ENCODE results near the gene RDX. TPM values are rescaled to one million over a fixed set of nuclear protein-coding genes. Genes with fewer than 3 reads are reported as not detected.

The RDX gene
- total RNA-seq, 1 experiment from 2014 or later = 77.4 TPM

- TF ChIP-seq ZNF532 (CRISPR knock-in tag; IDR thresholded peaks at IDR 0.05; ENCODE audit: borderline replicate concordance) (no peak), CTCF (IDR thresholded peaks at IDR 0.05) (no peak), ZSCAN18 (CRISPR knock-in tag; IDR thresholded peaks at IDR 0.05) (no peak), USF2 (CRISPR knock-in tag; IDR thresholded peaks at IDR 0.05) (no peak), JUN (CRISPR knock-in tag; IDR thresholded peaks at IDR 0.05) (no peak), ZNF281 (CRISPR knock-in tag; IDR thresholded peaks at IDR 0.05) (no peak)
Measured at GRCh38 chr11:110337570-110338193, 41.3 kb upstream of the RDX start (continued).

GRCh38 chr11:110336054-110336453, 39.6 kb upstream of the RDX start:
- no peaks in the 10 kb centered on the region; the same call in 1 of the 2 replicates for H3K27me3 Mint-ChIP-seq (ENCODE audit: low read depth)
- ChIA-PET CTCF (no interaction called here), POLR2A (no interaction called here)
- ATAC-seq (no peak), DNase-seq (ENCODE audit: low spot score) (no peak)
- peaks cover 14% of the 10 kb centered on the region for H3K9me3 Mint-ChIP-seq
- H3K4me3 Mint-ChIP-seq = no peak overlapping the region
- no peak overlapping the region for H3K27ac Mint-ChIP-seq
- H3K4me1 Mint-ChIP-seq = peaks cover 21% of the 10 kb centered on the region
- peaks cover 14% of the 10 kb centered on the region for H3K36me3 Mint-ChIP-seq
- TF ChIP-seq NR2C2 (CRISPR knock-in tag; IDR thresholded peaks at IDR 0.05) (no peak), RORB (CRISPR knock-in tag; IDR thresholded peaks at IDR 0.05) (no peak), ELF4 (CRISPR knock-in tag; IDR thresholded peaks at IDR 0.05; ENCODE audit: low read depth) (no peak), CREB1 (CRISPR knock-in tag; IDR thresholded peaks at IDR 0.05) (no peak), GTF2I (CRISPR knock-in tag; conservative IDR thresholded peaks at IDR 0.05) (no peak), NR3C1 (CRISPR knock-in tag; conservative IDR thresholded peaks at IDR 0.05; ENCODE audit: low read depth) (no peak), MLX (CRISPR knock-in tag; IDR thresholded peaks at IDR 0.05) (no peak), ZNF532 (CRISPR knock-in tag; IDR thresholded peaks at IDR 0.05; ENCODE audit: borderline replicate concordance) (no peak), NFATC4 (CRISPR knock-in tag; IDR thresholded peaks at IDR 0.05) (no peak), ZNF232 (CRISPR knock-in tag; IDR thresholded peaks at IDR 0.05) (no peak), ZNF425 (CRISPR knock-in tag; conservative IDR thresholded peaks at IDR 0.05) (no peak), MYBL2 (CRISPR knock-in tag; IDR thresholded peaks at IDR 0.05) (no peak)
